ENCODE results near the gene GRPEL2. TPM values are rescaled to one million over a fixed set of nuclear protein-coding genes. Genes with fewer than 3 reads are reported as not detected.

Gene GRPEL2
- total RNA-seq, 1 donor from 2014 or later, result 42.5 TPM

DNA sequence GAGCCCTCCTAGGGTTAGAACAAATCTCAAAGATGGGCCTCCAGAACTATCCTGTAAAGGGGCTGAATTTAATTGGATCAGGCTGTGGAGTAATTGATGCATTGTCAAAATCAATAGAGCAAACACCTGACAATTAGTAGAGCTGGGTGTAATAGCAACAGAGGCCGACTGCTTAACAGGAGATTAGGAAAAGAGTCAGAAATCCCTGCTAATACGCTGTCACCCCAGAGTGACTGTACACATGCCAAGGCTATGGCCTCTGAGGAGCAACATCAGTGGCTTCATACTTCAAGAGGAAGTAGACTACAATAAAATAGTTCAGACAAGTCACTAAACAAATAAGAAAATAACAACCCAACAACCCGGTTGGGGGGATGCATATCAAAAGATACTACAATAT is 18.7 kb upstream of the GRPEL2 start:
- H3K79me2 ChIP-seq (ENCODE audit: low read depth), result no peaks in the 10 kb centered on the region
- no peak overlapping the region for H2AFZ ChIP-seq (replicated peaks)
- H3K27ac ChIP-seq, result no peak overlapping the region
- Mint-ChIP-seq H3K27ac (no peak overlapping the region), H3K27me3 (ENCODE audit: insufficient read depth, low read depth) (peaks cover 4% of the 10 kb centered on the region), H3K36me3 (no peaks in the 10 kb centered on the region), H3K4me3 (no peak overlapping the region), H3K9me3 (no peaks in the 10 kb centered on the region), H3K4me1 (peaks cover 3% of the 10 kb centered on the region)
- H3K4me3 ChIP-seq, result no peak overlapping the region
- DNase-seq (ENCODE audit: low spot score), result no peak
- H3K27me3 ChIP-seq, result no peaks in the 10 kb centered on the region
- no peak overlapping the region for H3K9ac ChIP-seq
- H3K4me1 ChIP-seq, result no peaks in the 10 kb centered on the region
- H3F3A ChIP-seq (ENCODE audit: low read depth), result no peaks in the 10 kb centered on the region
- H3K36me3 ChIP-seq, result no peaks in the 10 kb centered on the region
- no peak for TF ChIP-seq EZH2 (IDR thresholded peaks at IDR 0.05)
- TF ChIP-seq, protein P1, sequence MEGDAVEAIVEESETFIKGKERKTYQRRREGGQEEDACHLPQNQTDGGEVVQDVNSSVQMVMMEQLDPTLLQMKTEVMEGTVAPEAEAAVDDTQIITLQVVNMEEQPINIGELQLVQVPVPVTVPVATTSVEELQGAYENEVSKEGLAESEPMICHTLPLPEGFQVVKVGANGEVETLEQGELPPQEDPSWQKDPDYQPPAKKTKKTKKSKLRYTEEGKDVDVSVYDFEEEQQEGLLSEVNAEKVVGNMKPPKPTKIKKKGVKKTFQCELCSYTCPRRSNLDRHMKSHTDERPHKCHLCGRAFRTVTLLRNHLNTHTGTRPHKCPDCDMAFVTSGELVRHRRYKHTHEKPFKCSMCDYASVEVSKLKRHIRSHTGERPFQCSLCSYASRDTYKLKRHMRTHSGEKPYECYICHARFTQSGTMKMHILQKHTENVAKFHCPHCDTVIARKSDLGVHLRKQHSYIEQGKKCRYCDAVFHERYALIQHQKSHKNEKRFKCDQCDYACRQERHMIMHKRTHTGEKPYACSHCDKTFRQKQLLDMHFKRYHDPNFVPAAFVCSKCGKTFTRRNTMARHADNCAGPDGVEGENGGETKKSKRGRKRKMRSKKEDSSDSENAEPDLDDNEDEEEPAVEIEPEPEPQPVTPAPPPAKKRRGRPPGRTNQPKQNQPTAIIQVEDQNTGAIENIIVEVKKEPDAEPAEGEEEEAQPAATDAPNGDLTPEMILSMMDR (IDR thresholded peaks at IDR 0.05), result no peak
- TF ChIP-seq EZH2phosphoT487 (IDR thresholded peaks at IDR 0.05), result peak; percentile 81
- no peaks in the 10 kb centered on the region for H4K20me1 ChIP-seq (ENCODE audit: low read depth)
- no peaks in the 10 kb centered on the region for H3K9me3 ChIP-seq (ENCODE audit: low read depth)
- H3K4me2 ChIP-seq, result no peak overlapping the region

DNA sequence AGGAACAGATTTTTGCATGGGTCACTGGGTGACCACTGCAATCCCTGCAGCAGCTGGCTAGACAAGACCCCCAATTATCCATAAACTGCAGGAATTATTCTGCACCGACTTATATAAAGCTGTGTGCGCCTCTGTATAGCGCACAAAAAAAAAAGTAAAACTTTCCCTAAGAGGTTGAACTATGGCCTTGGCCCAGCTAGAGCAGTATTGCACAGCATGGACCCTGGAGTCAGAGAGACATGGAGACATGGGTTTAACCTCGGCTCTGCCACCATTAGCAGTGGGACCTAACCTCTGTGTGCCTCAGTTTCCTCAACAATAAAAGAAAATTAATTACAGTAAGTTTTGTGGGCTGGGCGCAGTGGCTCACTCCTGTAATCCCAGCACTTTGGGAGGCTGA is 17.1 kb upstream of the GRPEL2 start:
- DNase-seq (ENCODE audit: low spot score), result no peak
- Histone ChIP-seq H3K4me1 (no peaks in the 10 kb centered on the region), H4K20me1 (ENCODE audit: low read depth) (no peaks in the 10 kb centered on the region), H3K4me2 (no peak overlapping the region), H3F3A (ENCODE audit: low read depth) (no peaks in the 10 kb centered on the region), H3K27ac (no peak overlapping the region), H3K9ac (no peak overlapping the region), H3K4me3 (no peak overlapping the region), H3K9me3 (ENCODE audit: low read depth) (no peaks in the 10 kb centered on the region), H3K36me3 (no peaks in the 10 kb centered on the region), H3K79me2 (ENCODE audit: low read depth) (no peaks in the 10 kb centered on the region), H2AFZ (replicated peaks) (no peak overlapping the region), H3K27me3 (no peaks in the 10 kb centered on the region)
- Mint-ChIP-seq H3K4me3 (no peak overlapping the region), H3K9me3 (no peaks in the 10 kb centered on the region), H3K4me1 (no peaks in the 10 kb centered on the region), H3K27me3 (ENCODE audit: insufficient read depth, low read depth) (peaks cover 2% of the 10 kb centered on the region), H3K36me3 (no peaks in the 10 kb centered on the region), H3K27ac (no peak overlapping the region)
- TF ChIP-seq, protein P1 (IDR thresholded peaks at IDR 0.05), result no peak
- TF ChIP-seq EZH2 (IDR thresholded peaks at IDR 0.05), result no peak
- TF ChIP-seq EZH2phosphoT487 (IDR thresholded peaks at IDR 0.05), result no peak

DNA sequence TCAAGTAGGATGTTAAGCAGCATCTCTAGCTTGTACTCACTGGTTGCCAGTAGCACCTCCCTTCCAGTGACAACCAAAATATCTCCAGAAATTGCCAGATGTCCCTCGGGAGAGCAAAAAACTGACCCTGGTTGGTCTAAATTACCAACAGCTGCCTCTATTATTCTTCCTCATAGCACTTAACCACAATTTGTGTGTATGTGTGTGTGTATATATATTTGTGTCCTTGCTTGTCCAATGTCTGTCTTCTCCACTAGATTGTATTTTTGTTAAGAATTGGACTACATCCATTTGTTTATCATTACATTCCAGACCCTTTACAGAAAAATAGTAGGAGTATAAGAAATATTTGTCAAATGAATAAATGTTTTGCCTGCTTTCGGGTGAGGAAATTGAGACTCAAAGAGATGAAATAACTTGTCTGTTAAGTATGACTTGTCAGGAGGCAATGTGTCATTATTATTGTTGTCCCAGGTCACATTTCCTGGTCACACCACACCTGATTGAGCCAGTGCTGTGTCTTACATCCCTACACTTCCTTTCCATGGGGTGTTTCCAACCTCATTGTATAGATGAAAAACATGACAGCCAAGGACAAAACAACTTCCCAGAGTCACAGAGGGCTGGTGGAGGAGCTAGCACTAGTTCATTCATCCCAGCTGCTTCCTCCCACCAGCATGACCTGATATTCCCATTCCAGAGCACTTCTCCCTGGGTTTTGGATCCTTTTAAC is 11.4 kb upstream of the GRPEL2 start:
- Mint-ChIP-seq H3K4me3 (no peak overlapping the region), H3K36me3 (no peaks in the 10 kb centered on the region), H3K9me3 (no peaks in the 10 kb centered on the region), H3K4me1 (no peaks in the 10 kb centered on the region), H3K27me3 (ENCODE audit: insufficient read depth, low read depth) (peaks cover 2% of the 10 kb centered on the region), H3K27ac (no peak overlapping the region)
- Histone ChIP-seq H4K20me1 (ENCODE audit: low read depth) (no peaks in the 10 kb centered on the region), H3K4me1 (no peaks in the 10 kb centered on the region), H3K9me3 (ENCODE audit: low read depth) (no peaks in the 10 kb centered on the region), H3K79me2 (ENCODE audit: low read depth) (no peaks in the 10 kb centered on the region), H3K9ac (no peak overlapping the region), H2AFZ (replicated peaks) (no peak overlapping the region), H3F3A (ENCODE audit: low read depth) (no peaks in the 10 kb centered on the region), H3K27me3 (no peaks in the 10 kb centered on the region), H3K27ac (no peak overlapping the region), H3K4me3 (no peak overlapping the region), H3K4me2 (no peak overlapping the region), H3K36me3 (no peaks in the 10 kb centered on the region)
- no peak for DNase-seq (ENCODE audit: low spot score)
- TF ChIP-seq EZH2phosphoT487 (IDR thresholded peaks at IDR 0.05), result no peak
- no peak for TF ChIP-seq EZH2 (IDR thresholded peaks at IDR 0.05)
- TF ChIP-seq, protein P1 (IDR thresholded peaks at IDR 0.05), result no peak

Data from neural progenitor cell (in vitro differentiated cells).